SW 1271 (cell line): ENCODE results near the gene NT5DC1.
A peak's percentile ranks its signal among the peaks of the same experiment; 100 is the strongest.

ENCODE experiments used
- DNase-seq, 2 experiments: peaks; one replicate each; lab custom pipeline; 2025; lab: John Stamatoyannopoulos, UW

Gene NT5DC1

GRCh38 chr6:116136933-116137340, 36.3 kb downstream of the NT5DC1 start:
- DNase-seq: no peak

GRCh38 chr6:116139917-116140316, 39.3 kb downstream of the NT5DC1 start:
- DNase-seq: no peak

GRCh38 chr6:116144605-116145004, 44.0 kb downstream of the NT5DC1 start:
- DNase-seq: peak in 1 of 2 experiments; percentile 30

- DNase-seq: no peak
Observed at GRCh38 chr6:116145803-116146675, 45.4 kb downstream of the NT5DC1 start.

GRCh38 chr6:116152620-116153019, 52.0 kb downstream of the NT5DC1 start:
- no peak for DNase-seq

- DNase-seq: no peak
Observed at GRCh38 chr6:116154887-116155286, 54.2 kb downstream of the NT5DC1 start.

GRCh38 chr6:116156405-116157326, 56.0 kb downstream of the NT5DC1 start:
- no peak for DNase-seq

- DNase-seq: no peak
Observed at GRCh38 chr6:116157391-116157790, 56.7 kb downstream of the NT5DC1 start.

GRCh38 chr6:116158641-116159040, 58.0 kb downstream of the NT5DC1 start:
- DNase-seq: no peak

- no peak for DNase-seq
Observed at GRCh38 chr6:116159782-116160524, 59.3 kb downstream of the NT5DC1 start.

GRCh38 chr6:116165596-116165995, 64.9 kb downstream of the NT5DC1 start:
- no peak for DNase-seq

GRCh38 chr6:116166369-116166768, 65.7 kb downstream of the NT5DC1 start:
- no peak for DNase-seq

- DNase-seq: no peak
Observed at GRCh38 chr6:116168148-116168547, 67.5 kb downstream of the NT5DC1 start.

GRCh38 chr6:116169880-116170279, 69.2 kb downstream of the NT5DC1 start:
- no peak for DNase-seq

GRCh38 chr6:116170358-116171057, 69.9 kb downstream of the NT5DC1 start:
- DNase-seq: no peak

- DNase-seq: no peak
Observed at GRCh38 chr6:116173928-116174327, 73.3 kb downstream of the NT5DC1 start.

- DNase-seq: no peak
Observed at GRCh38 chr6:116175344-116175743, 74.7 kb downstream of the NT5DC1 start.

- no peak for DNase-seq
Observed at GRCh38 chr6:116176596-116176995, 75.9 kb downstream of the NT5DC1 start.

- no peak for DNase-seq
Observed at GRCh38 chr6:116180375-116180774, 79.7 kb downstream of the NT5DC1 start.

GRCh38 chr6:116189472-116189871, 88.8 kb downstream of the NT5DC1 start:
- DNase-seq: no peak

- DNase-seq: no peak
Observed at GRCh38 chr6:116190550-116190949, 89.9 kb downstream of the NT5DC1 start.
